CD14-positive monocyte (primary cell): ENCODE measurements around the gene LDLRAP1. TPM values are rescaled to one million over a fixed set of nuclear protein-coding genes. Genes with fewer than 3 reads are reported as not detected.

Experiments
- DNase-seq, 3 donors: peaks; one replicate each; pipeline ENCODE4 v3.0.0-alpha.2; 2011 to 2022
- H2AFZ ChIP-seq: 2 replicates; pipeline ENCODE4 v1.6.0; 2012; ENCODE audit warnings: mild to moderate bottlenecking, low read depth, low read length, inconsistent platforms; ENCODE audit not compliant: insufficient read depth, poor library complexity, severe bottlenecking
- H3K27ac ChIP-seq, 2 donors: 1 replicate in 1 of 2; 2 replicates in 1 of 2; pipeline ENCODE4 v1.5.1; 2012 to 2013; ENCODE audit warnings: low read length in 2 of 2, control low read depth in 1 of 2, inconsistent platforms in 1 of 2, low read depth in 1 of 2, mild to moderate bottlenecking in 1 of 2
- H3K27me3 ChIP-seq, 2 donors: one replicate each; pipeline versions ENCODE4 v1.6.0 to v1.6.1; 2011 to 2013; ENCODE audit warnings: low read length in 2 of 2; ENCODE audit not compliant: control insufficient read depth in 2 of 2, insufficient read depth in 2 of 2
- H3K36me3 ChIP-seq, 2 donors: replicated peaks in 1 of 2; 1 replicate in 1 of 2; 2 replicates in 1 of 2; pipeline versions ENCODE4 v1.5.1 to v1.6.1; 2012 to 2013; ENCODE audit warnings: low read length in 2 of 2, control low read depth in 1 of 2, inconsistent platforms in 1 of 2, mild to moderate bottlenecking in 1 of 2; ENCODE audit not compliant: insufficient read depth in 2 of 2, control insufficient read depth in 1 of 2
- H3K4me1 ChIP-seq, 2 donors: 1 replicate in 1 of 2; 2 replicates in 1 of 2; pipeline versions ENCODE4 v1.5.1 to v1.6.1; 2012 to 2013; ENCODE audit warnings: low read length in 2 of 2, control low read depth in 1 of 2, inconsistent platforms in 1 of 2, mild to moderate bottlenecking in 1 of 2, moderate library complexity in 1 of 2; ENCODE audit not compliant: insufficient read depth in 2 of 2, control insufficient read depth in 1 of 2
- H3K4me2 ChIP-seq: replicated peaks from 2 replicates; pipeline ENCODE3; 2012; ENCODE audit warnings: low read length, moderate library complexity, mild to moderate bottlenecking; ENCODE audit not compliant: poor library complexity, severe bottlenecking; ENCODE audit errors: extremely low read depth
- H3K4me3 ChIP-seq, 3 experiments: fragments of 200-600 bp in 1 of 3; sonication (generic) in 1 of 3; replicated peaks in 1 of 3; 1 replicate in 2 of 3; 2 replicates in 1 of 3; pipeline ENCODE4 v1.5.1; 2011 to 2013; ENCODE audit warnings: low read length in 3 of 3, mild to moderate bottlenecking in 3 of 3, control low read depth in 2 of 3, low read depth in 2 of 3, inconsistent platforms in 1 of 3, moderate library complexity in 1 of 3
- H3K79me2 ChIP-seq: 2 replicates; pipeline ENCODE4 v1.6.0; 2012; ENCODE audit warnings: mild to moderate bottlenecking, control low read depth, inconsistent platforms, low read length, moderate library complexity; ENCODE audit not compliant: insufficient read depth
- H3K9ac ChIP-seq: 2 replicates; pipeline ENCODE4 v1.6.0; 2017; ENCODE audit warnings: low read length, mild to moderate bottlenecking; ENCODE audit not compliant: insufficient read depth, poor library complexity, severe bottlenecking
- H3K9me3 ChIP-seq, 2 donors: replicated peaks in 1 of 2; 1 replicate in 1 of 2; 2 replicates in 1 of 2; pipeline versions ENCODE4 v1.5.1 to v1.6.1; 2012 to 2013; ENCODE audit warnings: low read length in 2 of 2, control low read depth in 1 of 2; ENCODE audit not compliant: control insufficient read depth in 1 of 2, insufficient read depth in 1 of 2
- H4K20me1 ChIP-seq: 2 replicates; pipeline ENCODE4 v1.6.0; 2012; ENCODE audit warnings: mild to moderate bottlenecking, low read length, control low read depth, moderate library complexity; ENCODE audit not compliant: insufficient read depth
- H3K27ac Mint-ChIP-seq, 7 donors: one replicate each; pipeline ENCODE4 v1.8.0; 2020; ENCODE audit warnings: mild to moderate bottlenecking in 7 of 7, mixed read lengths in 7 of 7, moderate library complexity in 6 of 7, inconsistent platforms in 2 of 7
- H3K27me3 Mint-ChIP-seq, 3 donors: one replicate each; pipeline ENCODE4 v1.8.0; 2021 to 2022; ENCODE audit warnings: low read depth in 3 of 3, mild to moderate bottlenecking in 3 of 3, mixed read lengths in 3 of 3, moderate library complexity in 3 of 3, inconsistent platforms in 1 of 3
- H3K36me3 Mint-ChIP-seq, 2 donors: one replicate each; pipeline ENCODE4 v1.8.0; 2020; ENCODE audit warnings: mixed read lengths in 2 of 2, inconsistent platforms in 1 of 2, mild to moderate bottlenecking in 1 of 2
- H3K4me1 Mint-ChIP-seq: one replicate; pipeline ENCODE4 v1.8.0; 2020; ENCODE audit warnings: mild to moderate bottlenecking, mixed read lengths
- H3K4me3 Mint-ChIP-seq, 2 donors: one replicate each; pipeline ENCODE4 v1.8.0; 2020; ENCODE audit warnings: mild to moderate bottlenecking in 2 of 2, mixed read lengths in 2 of 2, moderate library complexity in 1 of 2
- H3K9me3 Mint-ChIP-seq, 7 donors: one replicate each; pipeline ENCODE4 v1.8.0; 2020 to 2022; ENCODE audit warnings: mixed read lengths in 7 of 7, mild to moderate bottlenecking in 6 of 7, moderate library complexity in 6 of 7, inconsistent platforms in 2 of 7
- CTCF ChIP-seq: fragments of 200-600 bp; IDR thresholded peaks from one replicate; pipeline ENCODE4 v1.8.0; 2022; ENCODE audit warnings: antibody characterized with exemption, mild to moderate bottlenecking
- WGBS: methylation state at CpG from one replicate; pipeline ENCODE4 v1.1.5; 2013; ENCODE audit warnings: missing lambda C conversion rate; ENCODE audit not compliant: insufficient coverage; 5-methylcytosine and 5-hydroxymethylcytosine counted together
- intact Hi-C, 2 donors: fragments of 100-400 bp; cut with micrococcal nuclease; formaldehyde crosslinking; loops; one replicate each; pipeline versions ENCODE4 v1.15.0 to v1.15.1; 2023
- polyA plus RNA-seq, 3 donors: library from polyadenylated mRNA; depleted of rRNA in 1 of 3; unstranded in 2 of 3; stranded (reverse) in 1 of 3; fragments of 300-500 nt in 2 of 3; fragments of >200 nt in 1 of 3; fragmentation: Illumina TruSeq in 2 of 3; gene quantifications; 1 replicate in 2 of 3; 2 replicates in 1 of 3; pipeline ENCODE4 v1.2.3, GENCODE V29; 2012 to 2021

Gene LDLRAP1
- polyA plus RNA-seq, 3 donors: 12.8 to 18.5 (median 14.6) TPM

GRCh38 chr1:25550155-25550506, 6.7 kb downstream of the LDLRAP1 start:
- H3K27me3 ChIP-seq: no peaks in the 10 kb centered on the region
- TF ChIP-seq CTCF: no peak
- H2AFZ ChIP-seq: peak overlapping the region; percentile 60
- peak overlapping the region; percentile 55 for H3K4me2 ChIP-seq
- Mint-ChIP-seq H3K4me1 (peaks cover 85% of the 10 kb centered on the region), H3K36me3 (peaks cover 17 to 18% of the 10 kb centered on the region in 2 donors), H3K27me3 (peaks cover 0 to 6% (median 3%) of the 10 kb centered on the region in 3 donors), H3K27ac (peak overlapping the region; percentile 67 to 95 (median 91)), H3K4me3 (peak overlapping the region in 1 of 2 donors; percentile 83), H3K9me3 (peaks cover 0 to 2% (median 0%) of the 10 kb centered on the region in 7 donors)
- 0% methylated on average over 1 of the region's 2 CpGs for WGBS
- peak overlapping the region in 1 of 3 experiments; percentile 46 for H3K4me3 ChIP-seq
- H4K20me1 ChIP-seq: peaks cover 59% of the 10 kb centered on the region
- H3K27ac ChIP-seq: peak overlapping the region; percentile 55 to 58
- peaks cover 0 to 11% of the 10 kb centered on the region in 2 donors for H3K36me3 ChIP-seq
- H3K4me1 ChIP-seq: peaks cover 48 to 66% of the 10 kb centered on the region in 2 donors
- H3K79me2 ChIP-seq: peaks cover 55% of the 10 kb centered on the region
- H3K9me3 ChIP-seq: no peaks in the 10 kb centered on the region
- intact Hi-C loops: no loop called here
- no peak overlapping the region for H3K9ac ChIP-seq
- DNase-seq: peak; percentile 9 to 61 (median 39)

- no peak overlapping the region for H3K4me3 Mint-ChIP-seq
- Histone ChIP-seq H3K36me3 (peaks cover 0 to 12% of the 10 kb centered on the region in 2 donors), H3K9ac (no peak overlapping the region), H3K27ac (peak overlapping the region in 1 of 2 donors; percentile 58), H3K9me3 (no peaks in the 10 kb centered on the region), H3K4me2 (no peak overlapping the region), H3K79me2 (peaks cover 48% of the 10 kb centered on the region), H3K27me3 (no peaks in the 10 kb centered on the region), H4K20me1 (peaks cover 59% of the 10 kb centered on the region), H3K4me3 (no peak overlapping the region), H2AFZ (no peak overlapping the region), H3K4me1 (peaks cover 53 to 66% of the 10 kb centered on the region in 2 donors)
- no peak for TF ChIP-seq CTCF
- peaks cover 0 to 2% (median 0%) of the 10 kb centered on the region in 7 donors for H3K9me3 Mint-ChIP-seq
- no peak for DNase-seq
- H3K36me3 Mint-ChIP-seq: peaks cover 23 to 24% of the 10 kb centered on the region in 2 donors
- peaks cover 0 to 5% (median 0%) of the 10 kb centered on the region in 3 donors for H3K27me3 Mint-ChIP-seq
- H3K27ac Mint-ChIP-seq: peak overlapping the region in 3 of 7 donors; percentile 67 to 95 (median 81)
- peaks cover 85% of the 10 kb centered on the region for H3K4me1 Mint-ChIP-seq
- 83% methylated on average over 3 of the region's 3 CpGs for WGBS
- intact Hi-C loops: no loop called here
Observed at GRCh38 chr1:25550683-25551310, 7.4 kb downstream of the LDLRAP1 start.
